Subcutaneous abdominal adipose tissue (tissue), 5 donors: ENCODE results near the gene TMEM116.
"Not testable (repeated sequence)": the region's sequence is repeated elsewhere in the genome, so short reads cannot be mapped to it uniquely, and the experiment has no call there.

Experiments
- H3K27ac ChIP-seq: one replicate; pipeline ENCODE4 v1.7.0; 2013; ENCODE audit warnings: low read depth, mild to moderate bottlenecking, inconsistent platforms, low read length, moderate library complexity
- H3K27me3 ChIP-seq, 5 donors: one replicate each; pipeline ENCODE4 v1.7.0; 2013; ENCODE audit warnings: low read length in 5 of 5, inconsistent platforms in 1 of 5; ENCODE audit not compliant: control insufficient read depth in 5 of 5, insufficient read depth in 4 of 5
- H3K36me3 ChIP-seq, 5 donors: one replicate each; pipeline ENCODE4 v1.7.0; 2013; ENCODE audit warnings: low read length in 5 of 5; ENCODE audit not compliant: control insufficient read depth in 5 of 5, insufficient read depth in 5 of 5
- H3K4me1 ChIP-seq, 5 donors: one replicate each; pipeline ENCODE4 v1.7.0; 2013; ENCODE audit warnings: low read length in 5 of 5, mild to moderate bottlenecking in 3 of 5, moderate library complexity in 1 of 5; ENCODE audit not compliant: control insufficient read depth in 5 of 5, insufficient read depth in 5 of 5
- H3K4me3 ChIP-seq, 5 donors: one replicate each; pipeline ENCODE4 v1.7.0; 2013; ENCODE audit warnings: low read length in 5 of 5, low read depth in 1 of 5
- H3K9ac ChIP-seq, 5 donors: one replicate each; pipeline ENCODE4 v1.7.0; 2013; ENCODE audit warnings: low read length in 5 of 5, mild to moderate bottlenecking in 4 of 5, moderate library complexity in 3 of 5
- H3K9me3 ChIP-seq, 5 donors: one replicate each; pipeline ENCODE4 v1.7.0; 2013; ENCODE audit warnings: low read length in 5 of 5; ENCODE audit not compliant: control insufficient read depth in 5 of 5
- donor health status: healthy.
- donor health status: healthy.
- donor health status: healthy.
- donor health status: healthy.
- donor health status: healthy.

TMEM116 gene

DNA sequence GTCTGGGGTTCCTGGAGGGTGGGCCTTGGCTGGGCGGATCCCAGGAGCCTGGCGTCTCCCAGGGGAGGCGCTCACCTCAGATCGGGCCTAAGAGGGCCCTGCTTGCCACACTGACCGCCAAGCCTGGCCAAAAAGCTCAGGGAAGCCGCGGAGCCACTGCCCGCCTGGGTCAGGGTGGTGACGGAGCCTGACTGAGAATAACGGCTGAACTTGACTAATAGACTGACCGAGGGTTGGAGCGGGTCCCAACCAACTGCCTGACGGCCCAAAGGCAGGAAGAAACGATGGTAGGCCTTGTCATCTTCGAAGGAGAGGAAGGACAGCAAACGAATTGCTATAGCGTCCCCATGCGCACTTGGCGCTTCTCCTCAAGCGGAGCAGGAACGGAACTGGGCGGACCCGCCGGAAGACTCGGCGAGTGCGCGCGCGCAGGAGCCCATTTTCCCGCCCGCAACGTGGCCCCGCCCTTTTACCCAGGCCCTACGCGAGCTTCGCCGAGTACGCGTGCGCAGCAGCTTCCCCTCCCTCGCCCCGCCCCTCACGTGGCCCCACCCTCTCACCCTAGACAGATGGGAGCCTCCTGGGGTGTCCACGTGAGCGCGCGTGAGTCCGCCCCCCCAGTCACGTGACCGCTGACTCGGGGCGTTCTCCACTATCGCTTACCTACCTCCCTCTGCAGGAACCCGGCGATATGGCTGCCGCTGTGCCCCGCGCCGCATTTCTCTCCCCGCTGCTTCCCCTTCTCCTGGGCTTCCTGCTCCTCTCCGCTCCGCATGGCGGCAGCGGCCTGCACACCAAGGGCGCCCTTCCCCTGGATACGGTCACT is at the start of gene TMEM116, which contains the start of gene ERP29:
TMEM116 (minus strand) TSS at position 391 of the 826 bp plus-strand sequence. CDS start 7,895 bp downstream, outside the sequence.
ERP29 (plus strand) TSS at position 652 of the 826 bp plus-strand sequence; CDS start at position 692, 40 bp downstream.
- peak within 1 kb of the TSS; percentile 87 to 95 (median 90) for H3K9ac ChIP-seq
- H3K27ac ChIP-seq, result peak within 1 kb of the TSS; percentile 94
- no peaks in the 10 kb centered on the region for H3K27me3 ChIP-seq
- H3K4me1 ChIP-seq, result peaks cover 3 to 36% (median 28%) of the 10 kb centered on the region in 5 donors
- H3K9me3 ChIP-seq, result no peaks in the 10 kb centered on the region
- peak within 1 kb of the TSS; percentile 83 to 97 (median 94) for H3K4me3 ChIP-seq
- peaks cover 0 to 9% (median 2%) of the 10 kb centered on the region in 5 donors for H3K36me3 ChIP-seq

DNA sequence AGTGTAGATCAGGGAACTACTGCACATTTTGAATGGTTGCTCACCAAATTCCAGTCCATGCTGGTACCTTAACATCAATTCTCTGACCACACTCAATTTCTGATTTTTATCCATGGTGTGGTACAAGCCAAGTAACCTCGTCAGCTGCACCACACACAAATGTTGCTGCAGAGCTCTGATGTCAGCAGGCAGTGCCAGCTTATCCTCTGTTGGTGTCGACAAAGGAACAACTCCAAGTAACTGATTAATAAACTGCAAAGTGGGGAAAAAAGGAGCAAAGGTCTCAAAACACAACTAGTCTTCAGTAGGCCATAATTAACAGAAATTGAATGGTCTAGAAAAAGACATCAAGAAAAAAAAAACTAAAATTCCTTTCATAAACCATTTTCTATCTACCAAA is 48.2 kb upstream of the TMEM116 start:
- no peak overlapping the region for H3K4me3 ChIP-seq
- H3K27me3 ChIP-seq, result no peaks in the 10 kb centered on the region
- no peak overlapping the region for H3K27ac ChIP-seq
- no peaks in the 10 kb centered on the region for H3K9me3 ChIP-seq
- no peak overlapping the region for H3K9ac ChIP-seq
- peaks cover 42 to 72% (median 59%) of the 10 kb centered on the region in 5 donors for H3K36me3 ChIP-seq
- no peaks in the 10 kb centered on the region for H3K4me1 ChIP-seq

DNA sequence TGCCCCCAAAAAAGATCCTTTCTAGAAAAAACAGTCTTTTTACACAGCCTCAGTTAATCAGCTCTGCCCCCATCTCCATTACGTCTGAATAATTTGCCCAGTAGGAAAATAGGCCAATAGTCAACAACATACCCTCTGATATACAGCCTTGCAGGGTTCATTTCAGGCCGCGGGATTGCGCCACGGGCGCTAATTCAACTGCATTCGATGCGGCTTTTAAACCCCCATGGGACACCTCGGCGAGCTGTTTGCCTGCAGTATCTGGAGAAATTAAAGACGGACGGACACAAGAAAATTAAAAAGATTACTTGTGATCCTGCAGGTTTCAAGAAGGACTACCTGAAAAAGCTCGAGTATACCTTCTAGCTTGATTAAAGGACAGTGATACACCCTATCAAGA is 36.4 kb upstream of the TMEM116 start:
- Histone ChIP-seq H3K36me3 (peaks cover 53 to 86% (median 59%) of the 10 kb centered on the region in 5 donors), H3K27ac (peak overlapping the region; percentile 54)

DNA sequence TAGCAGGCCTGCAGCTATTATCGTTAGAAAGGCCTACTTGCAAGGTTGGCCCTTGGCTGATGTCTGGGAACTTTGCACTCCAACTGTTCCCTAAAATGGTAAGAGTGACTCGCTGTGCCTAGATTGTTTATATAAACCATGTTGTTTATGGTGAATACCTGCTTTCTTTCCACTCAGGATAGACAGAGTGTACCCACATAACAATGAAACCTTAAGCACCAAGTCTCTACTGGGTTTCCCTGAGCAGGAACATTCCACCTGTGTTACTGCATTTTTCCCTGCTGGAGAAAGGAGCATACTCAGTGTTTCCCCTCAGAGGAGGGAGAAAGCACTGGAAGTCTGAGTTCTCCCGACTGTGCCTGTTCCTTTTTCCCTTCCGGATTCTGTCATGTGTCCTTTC is 33.0 kb upstream of the TMEM116 start:
- no peak overlapping the region for H3K27ac ChIP-seq
- H3K36me3 ChIP-seq, result peaks cover 47 to 77% (median 52%) of the 10 kb centered on the region in 5 donors
- H3K4me1 ChIP-seq, result peaks cover 0 to 6% (median 4%) of the 10 kb centered on the region in 5 donors
- no peaks in the 10 kb centered on the region for H3K9me3 ChIP-seq
- no peaks in the 10 kb centered on the region for H3K27me3 ChIP-seq
- no peak overlapping the region for H3K9ac ChIP-seq
- H3K4me3 ChIP-seq, result no peak overlapping the region

More for the DNA sequence above, 36.4 kb upstream of the TMEM116 start:
- H3K27me3 ChIP-seq, result no peaks in the 10 kb centered on the region
- H3K4me3 ChIP-seq, result no peak overlapping the region
- H3K4me1 ChIP-seq, result peaks cover 0 to 6% (median 4%) of the 10 kb centered on the region in 5 donors
- H3K9me3 ChIP-seq, result no peaks in the 10 kb centered on the region
- H3K9ac ChIP-seq, result peak overlapping the region in 1 of 5 donors; percentile 42

DNA sequence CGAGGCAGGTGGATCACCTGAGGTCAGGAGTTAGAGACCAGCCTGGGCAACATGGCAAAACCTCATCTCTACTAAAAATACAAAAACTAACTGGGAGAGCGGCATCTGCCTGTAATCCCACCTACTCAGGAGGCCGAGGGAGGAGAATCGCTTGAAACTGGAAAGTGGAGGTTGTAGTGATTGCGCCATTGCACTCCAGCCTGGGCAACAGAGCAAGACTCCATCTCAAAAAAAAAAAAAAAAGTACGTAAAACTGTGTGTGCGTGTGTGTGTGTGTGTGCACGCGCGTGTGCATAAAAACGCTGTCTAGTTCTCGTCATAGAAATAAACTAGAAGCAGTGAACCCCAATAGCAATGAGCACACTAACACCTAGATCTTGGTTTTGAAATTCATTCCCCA is 23.6 kb upstream of the TMEM116 start:
- not testable (repeated sequence) for H3K27ac ChIP-seq, H3K27me3 ChIP-seq, H3K4me3 ChIP-seq, H3K9me3 ChIP-seq, H3K9ac ChIP-seq, H3K4me1 ChIP-seq
- H3K36me3 ChIP-seq, result peaks cover 45 to 76% (median 71%) of the 10 kb centered on the region in 5 donors

DNA sequence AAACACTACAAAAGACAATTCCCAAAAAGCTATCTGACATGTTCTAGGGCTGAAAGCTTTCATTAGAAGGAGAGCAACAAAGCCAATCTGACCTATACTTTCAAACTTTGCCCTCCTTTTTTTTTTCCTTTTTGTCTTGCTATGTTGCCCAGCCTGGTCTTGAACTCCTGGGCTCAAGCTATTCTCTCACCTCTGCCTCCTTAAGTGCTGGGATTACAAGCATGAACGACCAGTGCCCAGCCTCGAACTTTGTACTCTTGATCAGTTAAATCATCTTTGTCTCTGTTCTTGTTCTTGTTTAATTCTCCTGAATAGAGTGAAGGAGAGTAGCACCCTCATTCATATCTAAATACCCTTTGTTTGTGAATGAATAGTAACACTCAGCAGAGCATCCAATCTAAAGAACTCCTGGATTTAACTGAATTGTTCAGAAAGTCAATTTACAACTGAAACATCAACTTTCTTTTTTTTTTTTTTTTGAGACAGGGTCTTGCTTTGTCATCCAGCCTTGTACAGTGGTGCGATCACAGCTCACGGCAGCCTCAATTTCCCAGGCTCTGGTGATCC is 22.3 kb upstream of the TMEM116 start:
- H3K36me3 ChIP-seq, result peaks cover 53 to 79% (median 70%) of the 10 kb centered on the region in 5 donors

DNA sequence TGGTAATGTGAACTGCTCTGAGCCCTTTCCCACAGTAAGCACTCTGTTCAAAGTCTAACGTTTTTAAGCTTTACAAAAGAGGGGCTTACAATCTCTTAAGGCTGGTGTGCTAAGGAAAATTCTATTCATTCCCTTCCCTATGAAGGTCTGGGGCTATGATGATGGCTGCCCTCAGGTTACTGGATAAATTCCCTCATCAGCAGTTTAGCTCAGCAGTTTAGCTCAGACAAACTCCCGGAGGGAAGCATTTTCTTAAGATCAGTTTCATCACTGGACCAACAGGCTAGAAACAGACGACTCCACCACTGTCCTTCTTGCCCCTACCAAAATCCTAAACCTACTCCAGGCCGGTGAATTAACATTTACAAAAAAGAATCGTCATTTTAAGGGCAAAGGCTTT is 19.3 kb upstream of the TMEM116 start:
- no peaks in the 10 kb centered on the region for H3K27me3 ChIP-seq

More for the DNA sequence above, 22.3 kb upstream of the TMEM116 start:
- Histone ChIP-seq H3K9ac (no peak overlapping the region), H3K9me3 (no peaks in the 10 kb centered on the region), H3K4me3 (no peak overlapping the region), H3K27ac (no peak overlapping the region), H3K27me3 (no peaks in the 10 kb centered on the region), H3K4me1 (no peaks in the 10 kb centered on the region)

DNA sequence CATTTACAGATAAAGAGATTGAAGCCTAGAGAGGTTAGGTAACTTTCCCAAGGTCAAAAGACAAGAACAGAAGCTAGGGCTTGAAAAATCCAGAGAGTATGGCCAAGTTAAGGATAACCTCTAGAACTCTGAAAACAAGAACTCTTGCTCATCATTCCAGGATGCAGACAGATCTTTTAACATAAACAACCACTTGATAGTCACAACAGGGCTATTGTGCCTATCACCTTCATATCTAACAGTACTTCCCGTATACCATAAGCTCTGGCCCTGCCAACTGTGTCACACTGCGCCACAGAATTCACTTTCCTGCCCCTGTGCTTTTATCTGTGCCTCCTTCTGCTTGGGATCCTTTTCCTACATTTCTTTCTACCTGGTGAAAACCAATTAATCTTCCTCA is 18.5 kb upstream of the TMEM116 start:
- H3K27ac ChIP-seq, result no peak overlapping the region
- no peak overlapping the region for H3K9ac ChIP-seq
- no peaks in the 10 kb centered on the region for H3K27me3 ChIP-seq
- no peak overlapping the region for H3K4me3 ChIP-seq
- no peaks in the 10 kb centered on the region for H3K4me1 ChIP-seq
- peaks cover 42 to 66% (median 52%) of the 10 kb centered on the region in 5 donors for H3K36me3 ChIP-seq
- no peaks in the 10 kb centered on the region for H3K9me3 ChIP-seq

More for the DNA sequence above, 19.3 kb upstream of the TMEM116 start:
- H3K9ac ChIP-seq, result no peak overlapping the region
- no peaks in the 10 kb centered on the region for H3K9me3 ChIP-seq
- H3K4me3 ChIP-seq, result no peak overlapping the region
- H3K27ac ChIP-seq, result no peak overlapping the region
- H3K4me1 ChIP-seq, result no peaks in the 10 kb centered on the region
- H3K36me3 ChIP-seq, result peaks cover 45 to 71% (median 59%) of the 10 kb centered on the region in 5 donors

DNA sequence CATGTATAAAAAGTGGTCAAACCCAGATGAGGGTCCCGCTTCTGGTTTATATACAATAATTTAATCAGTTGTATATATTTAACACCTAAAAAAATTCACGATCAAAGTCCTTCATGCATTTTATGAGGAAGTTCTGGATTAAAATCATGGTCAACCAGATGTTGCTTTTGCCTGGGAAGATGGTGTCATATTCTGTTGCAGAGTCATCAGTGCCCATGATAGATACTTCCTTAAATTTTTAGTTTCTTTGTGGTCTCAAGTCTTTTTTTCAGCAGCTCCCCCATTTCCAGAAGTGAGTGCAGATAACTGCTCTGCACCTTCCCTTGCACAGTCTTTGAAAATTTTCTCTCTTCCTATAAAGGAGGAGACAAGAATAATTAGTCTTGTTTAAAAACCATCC is 16.3 kb upstream of the TMEM116 start:
- Histone ChIP-seq H3K27me3 (no peaks in the 10 kb centered on the region), H3K9ac (no peak overlapping the region), H3K27ac (no peak overlapping the region), H3K36me3 (peaks cover 37 to 57% (median 43%) of the 10 kb centered on the region in 5 donors), H3K4me3 (no peak overlapping the region), H3K4me1 (peaks cover 0 to 4% (median 0%) of the 10 kb centered on the region in 5 donors), H3K9me3 (no peaks in the 10 kb centered on the region)

DNA sequence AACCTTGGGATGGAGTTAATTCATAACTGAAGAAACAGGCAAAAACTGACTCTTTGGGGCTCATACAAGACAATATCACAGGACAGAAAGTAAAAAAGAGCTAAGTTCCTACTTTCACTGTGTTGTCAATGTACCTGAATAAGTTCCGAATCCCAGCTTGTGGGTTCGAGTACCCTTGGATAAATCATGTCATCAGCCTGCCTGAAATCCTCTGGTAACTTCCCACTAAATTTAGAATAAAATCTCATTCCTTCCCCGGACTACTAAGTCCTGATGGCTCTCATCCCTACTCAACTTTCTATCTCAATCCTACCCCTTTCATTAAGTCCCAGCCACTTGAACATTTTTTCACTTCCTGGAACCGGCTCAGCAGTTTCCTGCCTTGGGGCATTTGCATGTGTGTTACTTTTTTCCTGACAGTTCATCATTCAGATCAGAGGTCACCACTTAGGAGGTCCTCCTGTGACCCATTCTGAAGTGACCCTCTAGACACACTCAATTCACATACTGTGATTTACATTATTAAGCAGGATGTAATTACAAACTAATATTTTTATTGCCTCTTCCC is 12.9 kb upstream of the TMEM116 start:
- Histone ChIP-seq H3K27me3 (no peaks in the 10 kb centered on the region), H3K36me3 (peaks cover 27 to 63% (median 47%) of the 10 kb centered on the region in 5 donors)

More for the DNA sequence above, 12.9 kb upstream of the TMEM116 start:
- Histone ChIP-seq H3K9ac (no peak overlapping the region), H3K4me1 (peaks cover 0 to 4% (median 0%) of the 10 kb centered on the region in 5 donors), H3K4me3 (no peak overlapping the region), H3K9me3 (no peaks in the 10 kb centered on the region), H3K27ac (no peak overlapping the region)
